GM12878 (cell line): ENCODE measurements around the gene NFE2L2. TPM values are rescaled to one million over a fixed set of nuclear protein-coding genes. Genes with fewer than 3 reads are reported as not detected.
A peak's percentile ranks its signal among the peaks of the same experiment; 100 is the strongest.

ENCODE experiments used
- ATAC-seq: fragments of 200-7000 bp; cut with Tn5 transposase; 3 replicates; pipeline ENCODE4 v1.9.1; 2020; ENCODE audit warnings: mild to moderate bottlenecking, moderate library complexity
- BruUV-seq: library from RNA; stranded (reverse); fragments of 400-500 nt; replicated peaks from 2 replicates; lab custom pipeline; 2021; lab: Mats Ljungman, UMichigan
- CTCF ChIA-PET: fragments of 300-600 bp; sonication (Branson Sonifier 250); formaldehyde crosslinking; extraction: SDS; loops from one replicate; lab custom pipeline; 2021; ENCODE audit warnings: inconsistent platforms; lab: Yijun Ruan, JAX
- POLR2A ChIA-PET: fragments of 350-600 bp; formaldehyde crosslinking; extraction: SDS; loops from one replicate; lab custom pipeline; 2021; ENCODE audit warnings: inconsistent platforms; lab: Charles Lee
- RAD21 ChIA-PET: fragments of 300-600 bp; sonication (Branson Sonifier 250); formaldehyde crosslinking; loops from one replicate; lab custom pipeline; 2023; ENCODE audit warnings: antibody characterized with exemption; ENCODE audit not compliant: unreplicated experiment; lab: Charles Lee
- SMC1A ChIA-PET: fragments of 300-600 bp; sonication (Branson Sonifier 250); formaldehyde crosslinking; loops from one replicate; lab custom pipeline; 2023; ENCODE audit not compliant: unreplicated experiment, uncharacterized antibody; lab: Charles Lee
- DNase-seq: peaks from one replicate; pipeline ENCODE4 v3.0.0-alpha.2; 2011; ENCODE audit warnings: low read depth, low spot score
- FAIRE-seq: peaks from 3 replicates; lab custom pipeline; 2011; peaks lifted over from hg19 to GRCh38; lab: Jason Lieb, UNC
- H2AFZ ChIP-seq: 2 replicates; pipeline ENCODE4 v1.6.0; 2011; ENCODE audit warnings: low read depth, low read length, control low read depth; ENCODE audit not compliant: control insufficient read depth
- H3K27ac ChIP-seq: 2 replicates; pipeline ENCODE4 v1.5.1; 2011; ENCODE audit warnings: control low read depth; ENCODE audit not compliant: control insufficient read depth, insufficient read depth
- H3K27me3 ChIP-seq, 2 experiments: replicated peaks in 1 of 2; 2 replicates each; pipeline versions ENCODE4 v1.6.0 to v1.6.1; 2011; ENCODE audit warnings: low read length in 1 of 2; ENCODE audit not compliant: control insufficient read depth in 2 of 2, insufficient read depth in 2 of 2
- H3K36me3 ChIP-seq, 2 experiments: 2 replicates each; pipeline ENCODE4 v1.5.1; 2011; ENCODE audit warnings: low read length in 1 of 2; ENCODE audit not compliant: control insufficient read depth in 2 of 2, insufficient read depth in 2 of 2
- H3K4me1 ChIP-seq: 2 replicates; pipeline ENCODE4 v1.6.1; 2011; ENCODE audit warnings: mild to moderate bottlenecking, low read length, moderate library complexity, mixed read lengths; ENCODE audit not compliant: control insufficient read depth, insufficient read depth
- H3K4me2 ChIP-seq: 2 replicates; pipeline ENCODE4 v1.6.0; 2011; ENCODE audit warnings: control low read depth; ENCODE audit not compliant: control insufficient read depth, insufficient read depth
- H3K4me3 ChIP-seq: fragments of 200-600 bp; sonication (generic); 2 replicates; pipeline ENCODE4 v1.5.1; 2016
- H3K79me2 ChIP-seq: 2 replicates; pipeline ENCODE4 v1.6.0; 2011; ENCODE audit warnings: low read length; ENCODE audit not compliant: control insufficient read depth, insufficient read depth
- H3K9ac ChIP-seq: 2 replicates; pipeline ENCODE4 v1.8.0; 2011; ENCODE audit warnings: low read length, control low read depth, mixed read lengths; ENCODE audit not compliant: control insufficient read depth, insufficient read depth
- H3K9me3 ChIP-seq: replicated peaks from 3 replicates; pipeline ENCODE4 v1.5.1; 2011; ENCODE audit warnings: mild to moderate bottlenecking, low read length; ENCODE audit not compliant: control insufficient read depth, insufficient read depth
- H4K20me1 ChIP-seq: 2 replicates; pipeline ENCODE4 v1.6.0; 2011; ENCODE audit not compliant: control insufficient read depth, insufficient read depth
- E2F8 ChIP-seq: fragments of 450-650 bp; IDR thresholded peaks from 2 replicates; pipeline ENCODE4 v1.6.1; 2018; ENCODE audit warnings: mild to moderate bottlenecking, low read depth, moderate library complexity; ENCODE audit not compliant: partially characterized antibody
- HDGF ChIP-seq: fragments of 450-650 bp; IDR thresholded peaks from 2 replicates; pipeline ENCODE4 v1.6.1; 2016; ENCODE audit warnings: antibody characterized with exemption
- SREBF2 ChIP-seq: IDR thresholded peaks from 2 replicates; pipeline ENCODE4 v1.6.1; 2012; ENCODE audit warnings: mild to moderate bottlenecking, low read length
- TARDBP ChIP-seq: IDR thresholded peaks from 2 replicates; pipeline ENCODE4 v1.6.1; 2016; ENCODE audit warnings: borderline replicate concordance
- ZNF592 ChIP-seq: fragments of 450-650 bp; IDR thresholded peaks from 2 replicates; pipeline ENCODE4 v1.6.1; 2017; ENCODE audit warnings: mild to moderate bottlenecking, moderate library complexity
- WGBS: methylation state at CpG from one replicate; pipeline ENCODE4 v1.1.6; 2016; ENCODE audit warnings: low lambda C conversion rate; ENCODE audit not compliant: insufficient replicate concordance, insufficient coverage; ENCODE audit errors: missing lambda C conversion rate; 5-methylcytosine and 5-hydroxymethylcytosine counted together
- in situ Hi-C: fragments of 300-500 bp; cut with MboI; formaldehyde crosslinking; loops from 9 replicates; pipeline ENCODE4 v1.14.3; 2018; ENCODE audit warnings: mixed read lengths
- intact Hi-C: fragments of 100-400 bp; cut with micrococcal nuclease; formaldehyde crosslinking; loops from one replicate; pipeline ENCODE4 v1.14.2; 2022; ENCODE audit not compliant: unreplicated experiment
- polyA plus RNA-seq, 11 experiments: library from polyadenylated mRNA; depleted of rRNA in 4 of 11; unstranded in 6 of 11; stranded (reverse) in 5 of 11; fragments of >200 nt; fragmentation: Nextera tagmentation in 4 of 11; fragmentation: Illumina TruSeq in 1 of 11; extraction: Ambion mirVana in 4 of 11; extraction: Trizol in 1 of 11; gene quantifications; 1 replicate in 1 of 11; 2 replicates in 10 of 11; pipeline versions ENCODE4 v1.2.1 to v1.2.3, GENCODE V29; 2011 to 2016; ENCODE audit warnings: inconsistent platforms in 2 of 11, missing spikeins in 2 of 11, low read depth in 1 of 11
- total RNA-seq, 4 experiments: library from RNA; depleted of rRNA in 3 of 4; stranded (reverse); fragments of >200 nt in 3 of 4; fragmentation: Illumina TruSeq in 1 of 4; extraction: Trizol in 1 of 4; gene quantifications; 2 replicates each; pipeline versions ENCODE4 v1.2.1 to v1.2.3, GENCODE V29; 2013 to 2021

Gene NFE2L2
- total and polyA plus RNA-seq, 10 of the 15 experiments (the other 5 are each of a cell fraction or from before 2014, with no cell fraction given): 18.4 to 69.8 (median 37.1) TPM

- Histone ChIP-seq H3K36me3 (peaks cover 0 to 4% of the 10 kb centered on the region in 2 experiments; a peak in 1 of 4 replicates), H4K20me1 (no peaks in the 10 kb centered on the region), H3K4me2 (peak overlapping the region; percentile 23), H2AFZ (no peak overlapping the region), H3K79me2 (peaks cover 71% of the 10 kb centered on the region), H3K27ac (peak overlapping the region; percentile 99; the same call in 1 of the 2 replicates), H3K4me1 (peaks cover 12% of the 10 kb centered on the region), H3K27me3 (no peaks in the 10 kb centered on the region), H3K9me3 (peaks cover 6% of the 10 kb centered on the region; the same call in 2 of the 3 replicates), H3K9ac (peak overlapping the region; percentile 99), H3K4me3 (peak overlapping the region; percentile 72)
- TF ChIP-seq HDGF (no peak), SREBF2 (no peak)
- intact Hi-C loops: loop anchor here (2.0 to 10.0 kb wide), 2 partner anchors 21 to 133 kb away; partner anchors contain the start of gene AGPS
- BruUV-seq: no TSS peak
- no peak for DNase-seq
- in situ Hi-C loops: no loop called here
- POLR2A ChIA-PET: interaction anchor here (2.1 to 6.7 kb wide), 4 partner anchors 11 to 97 kb away, joined by 8 to 76 read pairs (median 46); no protein-coding TSS in a partner anchor
- RAD21 ChIA-PET: interaction anchor here (1.2 to 6.2 kb wide), 8 partner anchors 11 to 97 kb away, joined by 3 to 166 read pairs (median 14); no protein-coding TSS in a partner anchor
- no peak for ATAC-seq
- SMC1A ChIA-PET: interaction anchor here (0.6 to 8.5 kb wide), 9 partner anchors 20 to 768 kb away, joined by 3 to 140 read pairs (median 13); no protein-coding TSS in a partner anchor
- 45% methylated on average over 2 of the region's 2 CpGs for WGBS
- no peak for FAIRE-seq
- CTCF ChIA-PET: interaction anchor here (0.6 to 14.2 kb wide), 8 partner anchors 19 to 114 kb away, joined by 3 to 213 read pairs (median 10); no protein-coding TSS in a partner anchor
Observed at GRCh38 chr2:177262092-177262491, 2.4 kb downstream of the NFE2L2 start.

GRCh38 chr2:177261116-177262060 lies 3.1 kb downstream of the NFE2L2 start:
- peaks cover 6% of the 10 kb centered on the region; the same call in 2 of the 3 replicates for H3K9me3 ChIP-seq
- peaks cover 0 to 4% of the 10 kb centered on the region in 2 experiments; a peak in 1 of 4 replicates for H3K36me3 ChIP-seq
- H3K4me2 ChIP-seq: peak overlapping the region; percentile 23
- peak overlapping the region; percentile 99; the same call in 1 of the 2 replicates for H3K27ac ChIP-seq
- peak overlapping the region; percentile 99; the same call in 1 of the 2 replicates for H3K9ac ChIP-seq
- H4K20me1 ChIP-seq: no peaks in the 10 kb centered on the region
- H2AFZ ChIP-seq: no peak overlapping the region
- ChIA-PET POLR2A (interaction anchor here (0.6 to 6.7 kb wide), 7 partner anchors 11 to 586 kb away, joined by 3 to 76 read pairs (median 3); partner anchors contain the start of gene HNRNPA3), RAD21 (interaction anchor here (1.0 to 4.8 kb wide), 7 partner anchors 11 to 96 kb away, joined by 3 to 52 read pairs (median 3); no protein-coding TSS in a partner anchor), SMC1A (interaction anchor here (0.9 to 8.5 kb wide), 11 partner anchors 12 to 97 kb away, joined by 3 to 140 read pairs (median 5); no protein-coding TSS in a partner anchor), CTCF (interaction anchor here (0.9 to 14.2 kb wide), 6 partner anchors 21 to 98 kb away, joined by 3 to 213 read pairs (median 6); no protein-coding TSS in a partner anchor)
- TSS peak; percentile 47 for BruUV-seq
- peaks cover 78% of the 10 kb centered on the region for H3K79me2 ChIP-seq
- WGBS: 60% methylated on average over 5 of the region's 5 CpGs
- no peak for FAIRE-seq
- DNase-seq: no peak
- H3K4me3 ChIP-seq: peak overlapping the region; percentile 72
- intact Hi-C loops (loop anchor here (2.0 to 10.0 kb wide), 2 partner anchors 21 to 133 kb away; partner anchors contain the start of gene AGPS), in situ Hi-C loops (no loop called here)
- H3K27me3 ChIP-seq: no peaks in the 10 kb centered on the region
- no peak for ATAC-seq
- peaks cover 8% of the 10 kb centered on the region for H3K4me1 ChIP-seq
- TF ChIP-seq ZNF592: no peak
- no peak for TF ChIP-seq TARDBP
- no peak for TF ChIP-seq E2F8
